K562 (cell line): ENCODE measurements around the gene UCHL5. TPM values are rescaled to one million over a fixed set of nuclear protein-coding genes. Genes with fewer than 3 reads are reported as not detected.

Experiments
- BCOR ChIP-seq: fragments of 450-650 bp; IDR thresholded peaks from 2 replicates; pipeline ENCODE4 v1.6.1; 2016
- BHLHE40 ChIP-seq: IDR thresholded peaks from 2 replicates; pipeline ENCODE4 v1.6.1; 2011; ENCODE audit warnings: low read length, improper control_type of control experiment
- CC2D1A ChIP-seq: fragments of 450-650 bp; IDR thresholded peaks from 2 replicates; pipeline ENCODE4 v1.6.1; 2017; ENCODE audit warnings: mild to moderate bottlenecking
- GABPB1 ChIP-seq: sonication (generic); formaldehyde crosslinking; IDR thresholded peaks from 2 replicates; pipeline ENCODE4 v1.8.0; 2022; ENCODE audit warnings: mild to moderate bottlenecking, missing genetic modification reagents
- IRF9 ChIP-seq: fragments of 450-650 bp; IDR thresholded peaks from 2 replicates; pipeline ENCODE4 v1.6.1; 2016; ENCODE audit warnings: missing biosample characterization, missing genetic modification characterization
- MAFK ChIP-seq: IDR thresholded peaks from 2 replicates; pipeline ENCODE4 v1.6.1; 2011; ENCODE audit warnings: low read length, improper control_type of control experiment
- MYC ChIP-seq, 2 experiments: fragments of 250-450 bp in 1 of 2; sonication (Bioruptor Pico) in 1 of 2; IDR thresholded peaks; 2 replicates each; pipeline versions ENCODE4 v1.5.1 to v1.6.1; 2012 to 2021; ENCODE audit warnings: low read depth in 2 of 2, borderline replicate concordance in 1 of 2, improper control_type of control experiment in 1 of 2, low read length in 1 of 2, mild to moderate bottlenecking in 1 of 2, moderate library complexity in 1 of 2
- MYNN ChIP-seq, 2 experiments: sonication (generic); formaldehyde crosslinking in 1 of 2; IDR thresholded peaks; 2 replicates each; pipeline versions ENCODE4 v1.5.0 to v1.6.1; 2016 to 2020; ENCODE audit warnings: antibody characterized with exemption in 1 of 2, missing genetic modification reagents in 1 of 2
- NR2C1 ChIP-seq, 2 experiments: fragments of 450-650 bp; IDR thresholded peaks; 2 replicates each; pipeline ENCODE4 v1.6.1; 2017; ENCODE audit warnings: mild to moderate bottlenecking in 2 of 2, antibody characterized with exemption in 1 of 2, inconsistent platforms in 1 of 2, missing compliant biosample characterization in 1 of 2, missing genetic modification characterization in 1 of 2
- PHF21A ChIP-seq: fragments of 450-650 bp; IDR thresholded peaks from 2 replicates; pipeline ENCODE4 v1.6.1; 2017; ENCODE audit warnings: low read depth, borderline replicate concordance
- PTTG1 ChIP-seq: fragments of 450-650 bp; IDR thresholded peaks from 2 replicates; pipeline ENCODE4 v1.6.1; 2016; ENCODE audit warnings: low read depth, mild to moderate bottlenecking, missing genetic modification characterization, missing compliant biosample characterization
- RBBP5 ChIP-seq: fragments of 200-600 bp; sonication (generic); IDR thresholded peaks from 2 replicates; pipeline ENCODE4 v1.6.1; 2012; ENCODE audit warnings: borderline replicate concordance, mild to moderate bottlenecking, low read length, control low read depth, inconsistent platforms; ENCODE audit not compliant: insufficient read depth, poor library complexity, severe bottlenecking
- SMAD1 ChIP-seq: fragments of 150-350 bp; IDR thresholded peaks from 2 replicates; pipeline ENCODE4 v1.6.1; 2014; ENCODE audit warnings: low read length, low read depth; ENCODE audit not compliant: partially characterized antibody
- SMARCA4 ChIP-seq: fragments of 450-650 bp; IDR thresholded peaks from 2 replicates; pipeline ENCODE4 v1.6.1; 2016
- TGIF2 ChIP-seq: sonication (generic); formaldehyde crosslinking; IDR thresholded peaks from 2 replicates; pipeline ENCODE4 v1.8.1; 2022; ENCODE audit warnings: mild to moderate bottlenecking, missing genetic modification reagents, moderate library complexity
- TRIM24 ChIP-seq, 2 experiments: fragments of 450-650 bp; IDR thresholded peaks; 2 replicates each; pipeline ENCODE4 v1.6.1; 2016
- ZBED1 ChIP-seq: IDR thresholded peaks from 2 replicates; pipeline ENCODE4 v1.6.1; 2014
- ZC3H11A ChIP-seq: IDR thresholded peaks from 2 replicates; pipeline ENCODE4 v1.6.1; 2012; ENCODE audit warnings: low read depth, low read length, improper control_type of control experiment
- ZNF12 ChIP-seq: sonication (generic); formaldehyde crosslinking; IDR thresholded peaks from 2 replicates; pipeline ENCODE4 v1.4.0; 2020; ENCODE audit warnings: mild to moderate bottlenecking, missing genetic modification reagents
- ZNF324 ChIP-seq: fragments of 250-450 bp; sonication (Bioruptor Pico); IDR thresholded peaks from 2 replicates; pipeline ENCODE4 v1.4.0; 2020; ENCODE audit warnings: mild to moderate bottlenecking
- ZNF41 ChIP-seq: fragments of 250-450 bp; sonication (Bioruptor Pico); conservative IDR thresholded peaks from 2 replicates; pipeline ENCODE4 v1.4.0; 2020; ENCODE audit warnings: mild to moderate bottlenecking
- polyA plus RNA-seq, 8 experiments: library from polyadenylated mRNA; depleted of rRNA in 4 of 8; stranded (reverse) in 5 of 8; unstranded in 3 of 8; fragments of >200 nt; fragmentation: Nextera tagmentation in 2 of 8; fragmentation: Illumina TruSeq in 1 of 8; extraction: Ambion mirVana in 2 of 8; extraction: Trizol in 1 of 8; gene quantifications; 2 replicates each; pipeline versions ENCODE4 v1.2.1 to v1.2.3, GENCODE V29; 2011 to 2014; ENCODE audit warnings: inconsistent platforms in 1 of 8, missing spikeins in 1 of 8
- total RNA-seq, 7 experiments: library from RNA; depleted of rRNA in 6 of 7; stranded (reverse); fragments of >200 nt in 6 of 7; fragmentation: Illumina TruSeq in 2 of 7; extraction: Trizol in 2 of 7; gene quantifications; 2 replicates each; pipeline versions ENCODE4 v1.2.1 to v1.2.3, GENCODE V29; 2011 to 2021; ENCODE audit warnings: low replicate concordance in 1 of 7
- TF ChIP-seq, protein P1 (sequence below): IDR thresholded peaks from 2 replicates; pipeline ENCODE4 v1.6.1; 2011; ENCODE audit warnings: borderline replicate concordance, low read depth, mild to moderate bottlenecking, moderate library complexity, low read length; ENCODE audit not compliant: insufficient read depth, poor library complexity, severe bottlenecking
- TF ChIP-seq, protein P2 (sequence below): sonication (generic); formaldehyde crosslinking; IDR thresholded peaks from 2 replicates; pipeline ENCODE4 v1.8.1; 2023; ENCODE audit warnings: mild to moderate bottlenecking, missing genetic modification reagents
- TF ChIP-seq, protein P3 (sequence below): sonication (generic); formaldehyde crosslinking; IDR thresholded peaks from 2 replicates; pipeline ENCODE4 v1.9.0; 2022; ENCODE audit warnings: mild to moderate bottlenecking, missing genetic modification reagents

The UCHL5 gene
- total and polyA plus RNA-seq, 9 of the 15 experiments (the other 6 are each of a cell fraction or from before 2014, with no cell fraction given) = 61.0 to 206 (median 122) TPM

DNA sequence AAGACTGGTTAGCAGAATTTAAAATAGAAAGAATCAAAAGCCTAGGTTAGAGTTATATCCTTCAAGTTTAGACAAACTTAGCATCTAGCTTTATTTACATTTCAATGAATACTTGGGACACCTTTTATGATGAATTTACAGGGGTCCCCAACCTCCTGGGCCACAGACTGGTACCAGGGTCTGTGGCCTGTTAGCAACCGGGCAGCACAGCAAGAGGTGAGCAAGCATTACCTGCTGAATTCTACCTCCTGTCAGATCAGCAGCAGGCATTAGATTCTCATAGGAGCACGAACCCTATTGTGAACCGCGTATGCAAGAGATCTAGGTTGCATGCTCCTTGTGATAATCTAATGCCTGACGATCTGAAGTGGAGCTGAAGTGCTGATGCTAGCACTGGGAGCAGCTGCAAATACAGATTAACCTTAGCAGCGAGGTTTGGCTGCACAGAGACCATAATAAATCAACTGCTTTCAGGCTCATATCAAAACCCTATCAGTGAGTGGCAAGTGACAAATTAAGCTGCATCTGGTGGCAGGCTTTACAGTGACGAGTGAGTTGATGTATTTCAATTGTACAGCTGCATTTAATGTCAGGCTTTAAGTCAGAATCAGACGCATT, 82.0 kb downstream of the UCHL5 start (continued):
- TF ChIP-seq MYNN (IDR thresholded peaks at IDR 0.05) = 0 out of 2 replicates have a peak, but pooled peaks have one; percentile 74
- TF ChIP-seq MYNN (CRISPR knock-in tag; IDR thresholded peaks at IDR 0.05) = no peak
- peak; percentile 63 for TF ChIP-seq MAFK
- peak; percentile 78 for TF ChIP-seq SMAD1
- TF ChIP-seq IRF9 (tag) = no peak
- TF ChIP-seq RBBP5 = peak; percentile 11
- no peak for TF ChIP-seq ZC3H11A
- no peak; the same call in 1 of the 2 replicates for TF ChIP-seq NR2C1 (IDR thresholded peaks at IDR 0.05)
- TF ChIP-seq NR2C1 (tag; IDR thresholded peaks at IDR 0.05) = 0 out of 2 replicates have a peak, but pooled peaks have one; percentile 9
- TF ChIP-seq ZNF41 (CRISPR knock-in tag) = no peak
- peak; percentile 97 for TF ChIP-seq SMARCA4
- TF ChIP-seq ZNF12 (CRISPR knock-in tag) = no peak
- TF ChIP-seq, protein P1, sequence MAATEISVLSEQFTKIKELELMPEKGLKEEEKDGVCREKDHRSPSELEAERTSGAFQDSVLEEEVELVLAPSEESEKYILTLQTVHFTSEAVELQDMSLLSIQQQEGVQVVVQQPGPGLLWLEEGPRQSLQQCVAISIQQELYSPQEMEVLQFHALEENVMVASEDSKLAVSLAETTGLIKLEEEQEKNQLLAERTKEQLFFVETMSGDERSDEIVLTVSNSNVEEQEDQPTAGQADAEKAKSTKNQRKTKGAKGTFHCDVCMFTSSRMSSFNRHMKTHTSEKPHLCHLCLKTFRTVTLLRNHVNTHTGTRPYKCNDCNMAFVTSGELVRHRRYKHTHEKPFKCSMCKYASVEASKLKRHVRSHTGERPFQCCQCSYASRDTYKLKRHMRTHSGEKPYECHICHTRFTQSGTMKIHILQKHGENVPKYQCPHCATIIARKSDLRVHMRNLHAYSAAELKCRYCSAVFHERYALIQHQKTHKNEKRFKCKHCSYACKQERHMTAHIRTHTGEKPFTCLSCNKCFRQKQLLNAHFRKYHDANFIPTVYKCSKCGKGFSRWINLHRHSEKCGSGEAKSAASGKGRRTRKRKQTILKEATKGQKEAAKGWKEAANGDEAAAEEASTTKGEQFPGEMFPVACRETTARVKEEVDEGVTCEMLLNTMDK = no peak
- TF ChIP-seq, protein P2, sequence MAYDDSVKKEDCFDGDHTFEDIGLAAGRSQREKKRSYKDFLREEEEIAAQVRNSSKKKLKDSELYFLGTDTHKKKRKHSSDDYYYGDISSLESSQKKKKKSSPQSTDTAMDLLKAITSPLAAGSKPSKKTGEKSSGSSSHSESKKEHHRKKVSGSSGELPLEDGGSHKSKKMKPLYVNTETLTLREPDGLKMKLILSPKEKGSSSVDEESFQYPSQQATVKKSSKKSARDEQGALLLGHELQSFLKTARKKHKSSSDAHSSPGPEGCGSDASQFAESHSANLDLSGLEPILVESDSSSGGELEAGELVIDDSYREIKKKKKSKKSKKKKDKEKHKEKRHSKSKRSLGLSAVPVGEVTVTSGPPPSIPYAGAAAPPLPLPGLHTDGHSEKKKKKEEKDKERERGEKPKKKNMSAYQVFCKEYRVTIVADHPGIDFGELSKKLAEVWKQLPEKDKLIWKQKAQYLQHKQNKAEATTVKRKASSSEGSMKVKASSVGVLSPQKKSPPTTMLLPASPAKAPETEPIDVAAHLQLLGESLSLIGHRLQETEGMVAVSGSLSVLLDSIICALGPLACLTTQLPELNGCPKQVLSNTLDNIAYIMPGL = 0 out of 2 replicates have a peak, but pooled peaks have one; percentile 24
- peak; percentile 88 for TF ChIP-seq BCOR
- TF ChIP-seq GABPB1 = 0 out of 2 replicates have a peak, but pooled peaks have one; percentile 40
- peak; percentile 59 for TF ChIP-seq MYC (IDR thresholded peaks at IDR 0.05; ENCODE audit: low read depth, low read length)
- TF ChIP-seq MYC (CRISPR knock-in tag; IDR thresholded peaks at IDR 0.05; ENCODE audit: borderline replicate concordance, low read depth) = no peak
- TF ChIP-seq PTTG1 (tag) = no peak
- TF ChIP-seq, protein P3, sequence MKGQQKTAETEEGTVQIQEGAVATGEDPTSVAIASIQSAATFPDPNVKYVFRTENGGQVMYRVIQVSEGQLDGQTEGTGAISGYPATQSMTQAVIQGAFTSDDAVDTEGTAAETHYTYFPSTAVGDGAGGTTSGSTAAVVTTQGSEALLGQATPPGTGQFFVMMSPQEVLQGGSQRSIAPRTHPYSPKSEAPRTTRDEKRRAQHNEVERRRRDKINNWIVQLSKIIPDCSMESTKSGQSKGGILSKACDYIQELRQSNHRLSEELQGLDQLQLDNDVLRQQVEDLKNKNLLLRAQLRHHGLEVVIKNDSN (CRISPR knock-in tag) = no peak
- no peak for TF ChIP-seq ZNF324 (CRISPR knock-in tag)
- no peak for TF ChIP-seq TGIF2 (CRISPR knock-in tag)
- TF ChIP-seq TRIM24 (IDR thresholded peaks at IDR 0.05) = peak; percentile 96 to 98
- TF ChIP-seq BHLHE40 = peak; percentile 63; the same call in 1 of the 2 replicates
- TF ChIP-seq ZBED1 = peak; percentile 55; the same call in 1 of the 2 replicates
- TF ChIP-seq PHF21A = no peak
- peak; percentile 98; the same call in 1 of the 2 replicates for TF ChIP-seq CC2D1A
